Stimulated activated CD8-positive, alpha-beta memory T cell treated with anti-CD3 and anti-CD28 coated beads, Interleukin-7, amount 100 ng/mL, for 24 hours (primary cell): ENCODE measurements around the gene GPATCH11.

ENCODE experiments used
- DNase-seq: peaks from one replicate; pipeline ENCODE4 v3.0.0-alpha.2; 2020; ENCODE audit warnings: low read depth

Gene GPATCH11

DNA sequence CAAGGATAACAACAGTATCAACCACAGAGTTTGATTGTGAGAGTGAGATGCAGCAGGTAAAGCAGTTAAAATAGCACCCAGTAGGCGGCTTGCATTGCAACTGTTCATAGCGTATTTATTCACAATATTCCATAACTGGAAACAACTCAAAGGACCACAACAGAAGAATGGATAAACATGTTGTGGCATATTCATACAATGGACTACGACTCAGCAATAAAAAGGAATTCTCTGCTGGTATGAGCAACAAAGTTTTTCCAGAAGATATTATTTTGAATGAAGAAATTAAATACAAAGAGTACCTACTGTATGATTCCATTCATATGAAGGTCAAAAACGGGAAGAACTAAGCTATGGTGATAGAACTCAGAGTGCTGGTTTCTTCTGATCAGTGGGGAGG is 25.2 kb downstream of the GPATCH11 start:
- no peak for DNase-seq

GRCh38 chr2:37110306-37111212 is 26.2 kb downstream of the GPATCH11 start:
- DNase-seq, result no peak

DNA sequence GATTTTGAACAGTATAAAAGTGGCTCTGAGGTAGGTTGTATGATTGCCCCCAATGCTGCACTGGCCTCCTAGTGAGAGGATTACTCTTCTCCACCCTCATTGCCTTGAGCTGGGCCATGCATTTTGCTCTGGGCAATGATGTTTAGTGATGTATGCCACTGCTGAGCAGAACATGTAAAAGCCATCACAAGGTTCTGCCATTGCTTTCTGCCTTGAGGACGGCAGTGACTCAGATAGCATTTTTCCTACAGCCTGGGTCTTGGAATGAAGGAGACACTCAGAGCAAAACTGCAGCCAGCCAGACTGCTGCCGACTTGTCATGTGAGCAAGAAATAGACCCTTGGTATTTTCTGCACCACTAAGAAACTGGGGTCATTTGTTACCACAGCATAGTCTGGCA is 27.6 kb downstream of the GPATCH11 start:
- no peak for DNase-seq

DNA sequence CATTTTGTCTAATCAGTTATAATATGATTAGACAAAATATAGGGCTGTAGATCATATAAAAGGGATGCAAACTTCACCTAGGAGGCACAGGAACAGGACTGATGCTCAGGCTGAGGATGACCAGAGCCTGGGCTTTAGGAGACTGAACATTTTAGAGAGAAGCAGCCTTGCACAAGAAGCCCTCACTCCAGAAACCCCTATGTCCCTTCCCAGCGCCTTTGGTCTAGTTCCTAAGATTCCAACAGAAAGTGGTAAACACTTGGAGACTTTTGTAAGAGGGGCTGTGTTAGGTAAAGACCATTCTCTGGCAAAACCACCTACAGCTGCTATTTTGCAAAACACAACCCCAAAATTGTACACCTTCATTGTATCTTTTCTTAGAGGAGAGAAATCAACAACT is 33.2 kb downstream of the GPATCH11 start:
- DNase-seq, result no peak

DNA sequence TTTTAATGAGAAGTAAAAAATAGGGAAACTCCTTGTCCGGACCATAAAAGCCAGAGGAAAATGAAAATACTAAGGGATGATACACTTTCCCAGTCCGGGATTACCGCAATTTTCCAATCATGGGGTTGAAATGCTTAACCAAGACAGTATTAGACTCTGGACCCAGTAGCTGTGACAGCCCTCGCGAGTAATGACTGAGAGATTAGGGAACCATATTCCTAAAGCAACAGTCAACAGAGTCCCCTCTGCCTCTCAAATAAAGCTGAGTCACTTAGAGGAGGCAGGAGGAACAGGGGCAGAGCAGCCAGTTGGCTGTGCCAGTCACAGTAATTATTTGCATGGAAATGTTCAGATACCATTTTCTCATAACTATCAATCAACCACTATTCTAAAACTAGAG is 34.8 kb downstream of the GPATCH11 start:
- DNase-seq, result no peak

DNA sequence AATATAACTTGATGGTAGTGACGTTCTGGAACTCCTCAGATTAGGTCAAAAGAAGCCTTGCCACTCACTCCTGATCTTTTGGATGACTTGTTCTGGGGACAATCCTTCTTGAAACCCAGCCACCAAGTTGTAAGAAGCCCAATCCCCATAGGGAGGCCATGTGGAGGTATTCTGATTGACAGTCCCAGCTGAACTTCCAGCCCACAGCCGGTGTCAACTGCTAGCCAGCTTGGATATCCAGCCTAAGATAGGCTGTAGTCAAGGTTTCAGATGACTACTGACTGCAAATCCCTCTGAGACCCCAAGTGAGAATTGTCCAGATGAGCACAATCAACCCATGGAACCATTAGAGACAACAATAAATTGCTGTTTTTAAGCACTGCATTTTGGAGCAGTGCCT is 41.1 kb downstream of the GPATCH11 start:
- DNase-seq, result no peak

DNA sequence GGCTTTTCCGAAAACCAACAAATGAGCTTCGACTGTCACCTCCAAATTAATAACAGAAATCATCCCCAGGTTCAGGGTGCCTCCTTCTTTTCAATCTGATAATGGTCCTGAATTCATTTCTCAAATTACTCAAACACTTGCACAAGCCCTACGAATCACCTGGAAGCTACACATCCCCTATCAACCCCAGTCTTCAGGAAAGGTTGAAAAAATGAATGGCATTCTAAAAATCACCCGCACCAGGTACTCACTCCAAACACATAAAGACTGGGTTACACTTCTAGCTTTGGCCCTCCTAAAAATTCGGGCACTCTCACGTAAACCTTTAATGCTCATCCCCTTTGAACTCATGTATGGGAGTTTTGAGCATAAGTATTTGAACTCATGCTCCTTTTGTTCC is 48.6 kb downstream of the GPATCH11 start:
- DNase-seq, result no peak

GRCh38 chr2:37142546-37142945 is 58.2 kb downstream of the GPATCH11 start:
- DNase-seq, result no peak

GRCh38 chr2:37143974-37144373 is 59.7 kb downstream of the GPATCH11 start:
- no peak for DNase-seq

DNA sequence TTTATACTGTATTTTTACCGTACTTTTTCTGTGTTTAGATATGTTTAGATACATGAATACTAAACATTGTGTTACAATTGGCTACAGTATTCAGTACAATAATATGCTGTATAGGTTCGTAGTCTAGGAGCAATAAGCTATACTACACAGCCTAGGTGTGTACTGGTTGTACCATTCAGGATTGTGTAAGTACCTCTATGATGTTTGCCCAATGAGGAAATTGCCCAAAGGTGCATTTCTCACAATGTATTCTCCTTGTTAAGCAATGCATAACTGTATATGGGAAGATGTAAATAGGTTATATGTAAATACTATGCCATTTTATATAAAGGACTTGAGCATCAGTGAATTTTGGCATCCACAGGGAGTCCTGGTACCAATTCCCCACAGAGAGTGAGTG is 61.7 kb downstream of the GPATCH11 start:
- no peak for DNase-seq

- no peak for DNase-seq
These were observed 64.0 kb downstream of the GPATCH11 start for GRCh38 chr2:37148325-37148724.
